Panc1 (cell line): ENCODE data around the gene TOMM70. TPM values are rescaled to one million over a fixed set of nuclear protein-coding genes. Genes with fewer than 3 reads are reported as not detected.

Experiments
- ATAC-seq: fragments of 200-7000 bp; cut with Tn5 transposase; 2 replicates; pipeline ENCODE4 v1.9.1; 2020; ENCODE audit warnings: mild to moderate bottlenecking, moderate library complexity
- BruUV-seq: library from RNA; stranded (reverse); fragments of 400-500 nt; replicated peaks from 2 replicates; lab custom pipeline; 2021; lab: Mats Ljungman, UMichigan
- CTCF ChIA-PET: fragments of 300-600 bp; sonication (Branson Sonifier 250); formaldehyde crosslinking; loops from one replicate; lab custom pipeline; 2022; ENCODE audit warnings: antibody characterized with exemption; lab: Charles Lee
- POLR2A ChIA-PET: fragments of 300-600 bp; sonication (Branson Sonifier 250); formaldehyde crosslinking; loops from one replicate; lab custom pipeline; 2022; ENCODE audit warnings: antibody characterized with exemption; lab: Charles Lee
- DNase-seq: peaks from one replicate; pipeline ENCODE4 v3.0.0-alpha.2; 2010; ENCODE audit warnings: low read depth, low spot score
- H3K27ac ChIP-seq: 2 replicates; pipeline ENCODE4 v1.5.1; 2011; ENCODE audit warnings: mild to moderate bottlenecking, low read length, inconsistent platforms
- H3K27me3 ChIP-seq: fragments of 200-500 bp; sonication (Bioruptor generic); 2 replicates; pipeline ENCODE4 v1.6.0; 2014; ENCODE audit warnings: low read length, inconsistent platforms; ENCODE audit not compliant: control insufficient read depth, insufficient read depth
- H3K36me3 ChIP-seq: fragments of 200-500 bp; sonication (Bioruptor generic); 2 replicates; pipeline ENCODE4 v1.5.1; 2014; ENCODE audit warnings: inconsistent platforms, mild to moderate bottlenecking, low read length, moderate library complexity; ENCODE audit not compliant: control insufficient read depth, insufficient read depth
- H3K4me1 ChIP-seq: 2 replicates; pipeline ENCODE4 v1.5.1; 2011; ENCODE audit warnings: inconsistent platforms, mild to moderate bottlenecking, low read length, moderate library complexity; ENCODE audit not compliant: control insufficient read depth, insufficient read depth
- H3K4me3 ChIP-seq, 2 experiments: 2 replicates each; pipeline ENCODE4 v1.5.1; 2011 to 2012; ENCODE audit warnings: low read depth in 2 of 2, low read length in 2 of 2, mild to moderate bottlenecking in 2 of 2, inconsistent platforms in 1 of 2, moderate library complexity in 1 of 2
- H3K9me3 ChIP-seq: fragments of 200-500 bp; sonication (Bioruptor generic); 2 replicates; pipeline ENCODE4 v1.5.1; 2014; ENCODE audit warnings: low read depth, mild to moderate bottlenecking, inconsistent platforms, low read length, moderate library complexity; ENCODE audit not compliant: control insufficient read depth, insufficient read depth
- POLR2AphosphoS5 ChIP-seq: IDR thresholded peaks from 2 replicates; pipeline ENCODE4 v1.6.1; 2012; ENCODE audit warnings: mild to moderate bottlenecking, low read depth, low read length, moderate library complexity
- SIN3A ChIP-seq: IDR thresholded peaks from 2 replicates; pipeline ENCODE4 v1.6.1; 2012; ENCODE audit warnings: low read depth, mild to moderate bottlenecking, low read length, moderate library complexity, borderline replicate concordance; ENCODE audit not compliant: insufficient read depth
- TCF7L2 ChIP-seq: IDR thresholded peaks from 2 replicates; pipeline ENCODE4 v1.6.1; 2011; ENCODE audit warnings: mild to moderate bottlenecking, low read depth, low read length, inconsistent platforms
- in situ Hi-C: cut with HindIII; loops from 2 replicates; pipeline ENCODE4 v1.10.0; 2016; ENCODE audit warnings: low sequenced_read_pairs, low pct_unique_long_range_greater_than_20kb
- intact Hi-C: fragments of 100-400 bp; cut with micrococcal nuclease; formaldehyde crosslinking; loops from one replicate; pipeline ENCODE4 v1.10.0; 2022; ENCODE audit not compliant: unreplicated experiment
- total RNA-seq: library from RNA; stranded (reverse); gene quantifications from one replicate; pipeline ENCODE4 v1.2.1, GENCODE V29; 2021; ENCODE audit not compliant: unreplicated experiment
- TF ChIP-seq, protein P1 (sequence below): fragments of 450-650 bp; IDR thresholded peaks from 2 replicates; pipeline ENCODE4 v1.5.1; 2017; ENCODE audit warnings: mild to moderate bottlenecking
- TF ChIP-seq, protein P2 (sequence below), 2 experiments: IDR thresholded peaks; 2 replicates each; pipeline ENCODE4 v1.6.1; 2011 to 2012; ENCODE audit warnings: low read depth in 2 of 2, control low read depth in 1 of 2, low read length in 1 of 2, mild to moderate bottlenecking in 1 of 2, moderate library complexity in 1 of 2; ENCODE audit not compliant: insufficient read depth in 1 of 2

Gene TOMM70
- total RNA-seq, 1 experiment from 2014 or later = 55.7 TPM

DNA sequence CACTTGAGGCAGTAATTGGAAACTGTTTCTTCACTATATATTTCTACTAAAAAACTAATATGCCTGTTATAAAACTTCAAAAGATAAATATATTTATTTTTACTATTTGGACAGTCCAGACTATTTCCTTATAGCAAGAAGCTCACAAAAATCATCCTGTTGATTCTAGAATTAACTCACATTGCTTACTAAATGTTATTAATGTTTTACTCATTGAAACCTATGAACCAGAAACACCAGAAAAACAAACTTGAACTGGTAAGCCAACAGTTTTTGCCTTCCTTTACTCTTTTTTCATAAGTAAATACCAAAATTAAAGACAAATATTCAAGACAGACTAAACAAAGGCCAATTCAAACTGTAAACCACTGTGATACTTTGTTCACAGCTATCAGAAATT is 26.4 kb downstream of the TOMM70 start:
- TF ChIP-seq SIN3A (no peak), TCF7L2 (no peak)
- TF ChIP-seq, protein P1, sequence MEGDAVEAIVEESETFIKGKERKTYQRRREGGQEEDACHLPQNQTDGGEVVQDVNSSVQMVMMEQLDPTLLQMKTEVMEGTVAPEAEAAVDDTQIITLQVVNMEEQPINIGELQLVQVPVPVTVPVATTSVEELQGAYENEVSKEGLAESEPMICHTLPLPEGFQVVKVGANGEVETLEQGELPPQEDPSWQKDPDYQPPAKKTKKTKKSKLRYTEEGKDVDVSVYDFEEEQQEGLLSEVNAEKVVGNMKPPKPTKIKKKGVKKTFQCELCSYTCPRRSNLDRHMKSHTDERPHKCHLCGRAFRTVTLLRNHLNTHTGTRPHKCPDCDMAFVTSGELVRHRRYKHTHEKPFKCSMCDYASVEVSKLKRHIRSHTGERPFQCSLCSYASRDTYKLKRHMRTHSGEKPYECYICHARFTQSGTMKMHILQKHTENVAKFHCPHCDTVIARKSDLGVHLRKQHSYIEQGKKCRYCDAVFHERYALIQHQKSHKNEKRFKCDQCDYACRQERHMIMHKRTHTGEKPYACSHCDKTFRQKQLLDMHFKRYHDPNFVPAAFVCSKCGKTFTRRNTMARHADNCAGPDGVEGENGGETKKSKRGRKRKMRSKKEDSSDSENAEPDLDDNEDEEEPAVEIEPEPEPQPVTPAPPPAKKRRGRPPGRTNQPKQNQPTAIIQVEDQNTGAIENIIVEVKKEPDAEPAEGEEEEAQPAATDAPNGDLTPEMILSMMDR = no peak
- POLR2A ChIA-PET = no interaction called here
- no peak overlapping the region for H3K27ac ChIP-seq
- H3K4me1 ChIP-seq = no peaks in the 10 kb centered on the region
- CTCF ChIA-PET = no interaction called here
- ATAC-seq (no peak), DNase-seq (no peak)
- H3K9me3 ChIP-seq = no peaks in the 10 kb centered on the region
- in situ Hi-C loops = no loop called here
- no peak overlapping the region for H3K4me3 ChIP-seq
- BruUV-seq = no TSS peak
- H3K27me3 ChIP-seq = no peaks in the 10 kb centered on the region
- intact Hi-C loops = no loop called here
- H3K36me3 ChIP-seq = peaks cover 33% of the 10 kb centered on the region

DNA sequence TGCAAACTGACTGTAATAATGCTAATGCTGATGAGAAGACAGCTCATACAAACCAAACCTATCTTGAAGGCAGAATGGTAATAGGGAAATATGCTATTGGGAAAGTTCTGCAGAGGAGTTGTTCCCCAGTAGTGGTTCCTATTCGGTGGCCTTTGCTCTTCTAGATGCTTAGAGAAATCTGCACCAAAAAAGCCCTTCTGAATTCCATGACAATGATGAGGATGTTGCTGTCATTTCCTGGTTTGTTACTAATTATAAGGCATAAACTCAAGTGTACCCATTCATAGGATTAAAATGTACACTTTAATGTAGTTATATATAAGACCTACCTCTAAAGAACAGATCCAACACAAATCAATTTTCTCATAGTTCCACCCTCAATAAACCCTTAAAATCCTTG is 30.1 kb downstream of the TOMM70 start:
- Histone ChIP-seq H3K9me3 (no peaks in the 10 kb centered on the region), H3K4me3 (no peak overlapping the region), H3K27ac (no peak overlapping the region), H3K36me3 (peaks cover 39% of the 10 kb centered on the region), H3K27me3 (no peaks in the 10 kb centered on the region), H3K4me1 (no peaks in the 10 kb centered on the region)
- in situ Hi-C loops = no loop called here
- ChIA-PET CTCF (no interaction called here), POLR2A (no interaction called here)
- intact Hi-C loops = no loop called here
- BruUV-seq = no TSS peak
- DNase-seq (no peak), ATAC-seq (no peak)
- no peak for TF ChIP-seq POLR2AphosphoS5
- no peak for TF ChIP-seq TCF7L2
- TF ChIP-seq, protein P2, sequence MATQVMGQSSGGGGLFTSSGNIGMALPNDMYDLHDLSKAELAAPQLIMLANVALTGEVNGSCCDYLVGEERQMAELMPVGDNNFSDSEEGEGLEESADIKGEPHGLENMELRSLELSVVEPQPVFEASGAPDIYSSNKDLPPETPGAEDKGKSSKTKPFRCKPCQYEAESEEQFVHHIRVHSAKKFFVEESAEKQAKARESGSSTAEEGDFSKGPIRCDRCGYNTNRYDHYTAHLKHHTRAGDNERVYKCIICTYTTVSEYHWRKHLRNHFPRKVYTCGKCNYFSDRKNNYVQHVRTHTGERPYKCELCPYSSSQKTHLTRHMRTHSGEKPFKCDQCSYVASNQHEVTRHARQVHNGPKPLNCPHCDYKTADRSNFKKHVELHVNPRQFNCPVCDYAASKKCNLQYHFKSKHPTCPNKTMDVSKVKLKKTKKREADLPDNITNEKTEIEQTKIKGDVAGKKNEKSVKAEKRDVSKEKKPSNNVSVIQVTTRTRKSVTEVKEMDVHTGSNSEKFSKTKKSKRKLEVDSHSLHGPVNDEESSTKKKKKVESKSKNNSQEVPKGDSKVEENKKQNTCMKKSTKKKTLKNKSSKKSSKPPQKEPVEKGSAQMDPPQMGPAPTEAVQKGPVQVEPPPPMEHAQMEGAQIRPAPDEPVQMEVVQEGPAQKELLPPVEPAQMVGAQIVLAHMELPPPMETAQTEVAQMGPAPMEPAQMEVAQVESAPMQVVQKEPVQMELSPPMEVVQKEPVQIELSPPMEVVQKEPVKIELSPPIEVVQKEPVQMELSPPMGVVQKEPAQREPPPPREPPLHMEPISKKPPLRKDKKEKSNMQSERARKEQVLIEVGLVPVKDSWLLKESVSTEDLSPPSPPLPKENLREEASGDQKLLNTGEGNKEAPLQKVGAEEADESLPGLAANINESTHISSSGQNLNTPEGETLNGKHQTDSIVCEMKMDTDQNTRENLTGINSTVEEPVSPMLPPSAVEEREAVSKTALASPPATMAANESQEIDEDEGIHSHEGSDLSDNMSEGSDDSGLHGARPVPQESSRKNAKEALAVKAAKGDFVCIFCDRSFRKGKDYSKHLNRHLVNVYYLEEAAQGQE (IDR thresholded peaks at IDR 0.05; ENCODE audit: insufficient read depth in 1 of 2, low read depth in 2 of 2, low read length in 1 of 2) = no peak
- no peak for TF ChIP-seq SIN3A
- TF ChIP-seq, protein P1 = no peak
